GM03348 (cell line): Measurements from ENCODE around the gene MAEA.
"Not testable (repeated sequence)": the region's sequence is repeated elsewhere in the genome, so short reads cannot be mapped to it uniquely, and the experiment has no call there.

ENCODE experiments used
- DNase-seq: peaks from one replicate; pipeline ENCODE4 v3.0.0; 2012; ENCODE audit warnings: low spot score

The MAEA gene

DNA sequence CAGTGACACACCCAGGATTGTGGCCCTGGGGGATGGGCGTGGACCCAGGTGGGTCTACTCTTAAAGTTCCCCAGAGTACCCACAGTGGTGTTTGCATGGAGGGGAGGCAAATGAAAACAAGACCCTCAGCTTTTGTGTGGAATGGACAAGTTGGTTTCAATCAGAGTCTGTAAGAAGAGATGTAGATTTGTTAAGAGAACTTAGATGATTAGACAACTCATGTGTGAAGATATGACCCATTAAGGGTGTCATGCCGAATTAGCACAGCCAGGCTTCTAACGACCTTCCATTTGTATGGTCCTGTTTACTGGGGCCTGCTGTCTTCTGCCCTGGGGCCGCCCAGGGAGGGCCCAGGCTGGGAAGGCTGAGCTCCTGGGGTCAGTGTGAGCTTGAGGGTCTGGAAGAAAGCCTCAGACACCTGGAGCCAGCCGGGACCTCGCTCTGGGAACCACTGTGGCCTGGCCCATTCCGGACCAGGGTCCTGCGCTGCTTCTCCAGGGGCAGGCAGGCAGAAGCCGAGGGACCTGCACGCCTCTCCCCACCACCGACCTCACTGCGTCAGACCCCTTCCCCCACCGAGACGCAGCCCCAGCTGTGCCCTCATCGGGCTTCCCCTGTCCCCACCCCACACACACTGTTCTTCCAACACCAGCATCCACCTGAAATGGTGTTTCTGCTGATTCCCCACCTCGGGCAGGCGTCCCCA lies 77.7 kb downstream of the MAEA start:
- DNase-seq = no peak

DNA sequence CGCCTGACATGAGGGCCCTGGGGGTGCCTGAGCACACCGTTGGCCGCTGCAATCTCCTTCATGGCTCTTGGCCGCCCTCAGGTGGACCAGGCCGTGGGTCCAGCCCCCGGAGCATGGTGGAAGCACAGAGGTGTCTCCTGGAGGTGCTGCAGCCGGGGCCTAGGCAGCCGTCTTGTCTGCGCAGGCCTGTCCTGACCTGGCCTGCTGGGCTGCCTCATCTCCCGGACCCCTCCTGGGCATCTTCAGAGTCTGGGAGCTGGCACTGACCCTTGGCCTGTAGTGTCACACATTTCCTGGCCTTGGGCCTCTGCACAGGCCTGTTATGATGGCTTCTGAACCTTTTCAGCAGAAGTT lies 78.2 kb downstream of the MAEA start:
- DNase-seq = no peak

DNA sequence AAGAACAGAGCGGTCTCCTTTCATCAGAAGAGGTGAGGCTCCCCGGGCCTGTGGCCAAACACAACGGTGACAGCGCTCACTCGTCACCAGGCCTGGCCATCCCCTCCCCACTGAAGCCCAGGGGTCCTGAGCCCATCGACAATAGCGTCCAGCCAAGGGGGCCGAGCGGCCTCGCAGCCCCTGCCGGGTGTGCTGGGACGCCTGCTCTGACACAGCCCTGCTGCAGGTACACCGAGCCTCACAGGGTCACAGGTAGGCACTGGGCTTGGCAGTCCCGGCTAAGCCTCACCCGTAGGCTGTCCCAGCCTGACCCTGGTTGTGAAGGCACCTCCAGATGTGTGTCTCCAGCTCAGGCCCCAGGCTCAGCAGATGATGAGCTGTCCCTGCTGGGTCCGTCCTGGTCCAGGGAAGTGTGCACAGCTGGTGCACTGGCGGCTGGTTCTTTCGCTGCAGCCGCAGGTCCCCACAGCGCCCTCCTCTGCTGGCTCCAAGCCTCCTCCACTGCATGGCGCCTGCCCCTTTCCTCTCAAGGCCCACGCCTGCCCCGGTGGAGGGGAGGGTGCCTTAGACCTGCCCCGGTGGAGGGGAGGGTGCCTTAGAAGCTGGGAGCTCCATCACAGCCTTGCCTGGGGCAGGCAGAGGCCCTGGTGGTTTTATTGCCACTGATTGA lies 78.9 kb downstream of the MAEA start:
- DNase-seq = no peak

DNA sequence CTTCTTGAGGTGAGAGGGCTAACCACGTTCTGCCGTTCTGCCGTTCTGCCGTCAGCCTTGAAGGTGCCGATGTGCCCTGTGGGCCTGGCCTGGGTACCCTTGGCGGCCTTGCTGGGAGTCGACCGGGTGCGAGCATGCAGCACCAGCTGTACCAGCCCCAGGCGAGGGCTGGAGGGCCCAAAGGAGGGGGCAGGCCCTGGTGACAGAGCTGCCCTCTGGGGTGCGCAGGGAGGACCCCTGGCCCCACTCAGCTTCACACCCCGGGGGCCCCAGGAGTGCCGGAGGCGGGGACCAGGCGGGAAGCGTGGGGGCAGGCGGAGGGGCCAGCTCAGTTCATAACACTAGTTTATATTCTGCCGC lies 79.4 kb downstream of the MAEA start:
- no peak for DNase-seq

DNA sequence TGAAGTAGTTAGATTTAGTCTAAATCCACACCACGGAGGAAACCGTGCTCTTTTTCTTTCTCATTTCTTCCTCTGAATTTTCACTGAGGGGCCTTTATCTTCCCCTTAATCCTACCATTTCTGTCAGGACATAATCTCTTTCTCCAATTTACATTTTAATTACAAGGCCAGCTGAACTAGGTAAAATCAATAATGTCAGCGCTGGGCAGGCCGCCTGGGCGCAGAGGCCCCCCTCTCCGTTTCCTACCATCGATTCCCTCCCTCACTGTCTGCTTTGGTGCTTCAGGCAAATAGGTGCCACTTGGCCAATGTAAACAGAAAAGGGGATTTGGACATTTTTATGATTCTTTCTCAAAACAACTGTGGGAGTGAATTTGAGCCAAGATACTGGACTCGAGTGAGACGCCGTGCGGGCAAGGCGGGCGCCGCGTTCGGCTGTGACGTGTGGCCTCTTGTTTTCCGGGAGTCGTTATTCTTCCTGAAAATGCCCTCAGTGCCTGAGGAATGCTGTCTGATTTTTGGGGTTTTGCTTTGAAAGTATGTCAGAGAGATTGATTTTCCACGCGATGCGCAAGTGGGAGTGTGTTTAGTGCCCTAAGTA lies 79.9 kb downstream of the MAEA start:
- DNase-seq = no peak

GRCh38 chr4:1370321-1371124 lies 80.8 kb downstream of the MAEA start:
- DNase-seq = no peak

DNA sequence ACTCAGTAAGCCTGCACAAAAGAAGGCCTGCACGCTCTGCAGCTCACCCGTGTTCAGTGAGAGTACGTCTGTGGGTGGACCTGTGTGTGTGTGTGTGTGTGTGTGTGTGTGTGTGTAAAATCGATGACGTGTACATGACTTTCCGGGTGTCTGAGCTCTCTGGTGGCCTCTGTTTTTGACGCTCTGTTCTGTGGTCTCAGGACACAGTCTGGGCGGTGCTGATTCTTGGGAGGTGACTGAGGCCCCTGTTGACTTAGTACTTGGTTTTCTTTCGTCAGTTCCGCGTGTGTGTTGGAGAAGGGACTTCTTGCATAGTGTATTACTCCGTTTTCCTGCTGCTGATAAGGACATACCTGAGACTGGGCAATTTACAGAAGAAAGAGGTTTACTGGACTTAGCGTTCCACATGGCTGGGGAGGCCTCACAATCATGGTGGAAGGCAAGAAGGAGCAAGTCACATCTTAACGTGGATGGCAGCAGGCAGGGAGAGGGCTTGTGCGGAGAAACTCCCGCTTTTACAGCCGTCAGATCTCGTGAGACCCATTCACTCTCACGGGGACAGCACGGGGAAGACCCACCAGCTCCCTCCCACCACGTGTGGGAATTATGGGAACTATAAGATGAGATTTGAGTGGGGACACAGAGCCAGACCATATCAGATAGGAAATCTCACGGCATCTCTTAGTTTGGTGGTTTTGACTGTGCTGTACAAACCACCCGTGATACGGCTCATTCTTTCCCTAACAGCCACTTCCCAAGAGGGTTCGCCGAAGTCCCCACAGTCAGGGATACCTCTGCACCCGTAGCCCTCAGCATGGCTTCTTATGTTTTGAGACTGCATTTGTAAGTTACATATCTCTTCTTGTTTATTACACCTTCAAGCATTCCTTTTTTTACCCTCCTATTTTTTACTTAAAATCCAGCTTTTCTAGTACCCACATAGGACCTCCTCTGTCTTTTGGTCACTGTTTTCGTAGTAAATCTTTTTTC lies 81.8 kb downstream of the MAEA start:
- no peak for DNase-seq

GRCh38 chr4:1372576-1372975 lies 82.9 kb downstream of the MAEA start:
- not testable (repeated sequence) for DNase-seq

DNA sequence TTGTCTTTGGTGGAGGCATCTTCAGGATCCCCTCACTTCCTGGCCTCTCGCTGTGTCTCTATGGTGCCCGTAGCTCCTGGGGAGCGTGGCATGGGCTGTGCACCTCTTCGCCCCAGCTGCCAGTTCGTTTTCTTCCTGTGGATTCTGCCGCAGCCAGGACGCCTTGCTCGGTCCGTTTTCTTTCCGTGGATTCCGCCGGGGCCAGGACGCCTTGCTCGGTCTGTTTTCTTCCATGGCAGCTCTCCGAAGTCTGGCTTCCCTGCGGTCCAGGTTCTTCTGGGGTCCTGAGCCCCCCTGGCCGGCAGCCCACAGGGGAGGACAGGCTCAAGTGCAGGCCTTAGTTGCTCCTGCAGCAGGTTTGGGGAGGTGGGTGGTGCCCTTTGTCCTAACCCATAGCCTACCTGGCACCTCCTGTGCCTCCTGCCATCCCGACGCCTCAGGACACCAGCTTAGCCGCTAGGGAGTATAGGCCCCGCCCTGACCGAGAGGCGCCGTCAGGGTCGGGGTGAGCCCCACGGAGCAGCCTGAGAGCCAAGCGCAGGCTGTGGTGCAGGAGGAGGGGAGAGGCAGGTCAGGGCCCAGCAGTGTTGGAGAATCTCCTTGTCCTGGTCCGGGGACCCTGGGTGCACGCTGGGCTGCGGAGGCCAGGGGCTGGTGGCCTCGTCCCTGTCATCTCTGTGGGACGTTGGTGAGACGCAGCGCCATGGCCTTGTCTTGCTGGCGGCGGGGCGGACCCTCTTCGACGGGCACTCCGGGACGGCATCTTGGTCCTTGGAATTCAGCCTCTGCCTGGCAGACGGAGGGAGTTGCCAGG lies 84.4 kb downstream of the MAEA start:
- DNase-seq = no peak

DNA sequence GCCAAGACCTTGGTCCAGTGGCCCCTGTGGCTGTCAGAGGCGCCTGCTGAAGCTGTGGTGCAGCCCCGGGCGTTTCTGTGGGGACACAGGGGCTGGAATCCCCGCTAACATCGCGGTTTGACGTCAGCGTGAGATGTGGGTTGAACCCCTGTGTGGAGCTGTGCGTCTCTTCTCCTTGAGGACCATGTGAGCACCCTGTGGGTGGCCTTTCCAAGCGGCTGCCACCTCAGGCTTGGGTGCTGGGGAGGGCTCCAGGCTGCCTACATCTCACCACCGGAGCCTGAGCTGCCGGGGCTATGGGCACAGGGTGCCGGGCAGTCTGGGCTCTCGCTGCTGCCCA lies 85.0 kb downstream of the MAEA start:
- DNase-seq = no peak

GRCh38 chr4:1375051-1375721 lies 85.5 kb downstream of the MAEA start:
- DNase-seq = no peak

- no peak for DNase-seq
Observed at GRCh38 chr4:1375761-1376322, 86.2 kb downstream of the MAEA start.

DNA sequence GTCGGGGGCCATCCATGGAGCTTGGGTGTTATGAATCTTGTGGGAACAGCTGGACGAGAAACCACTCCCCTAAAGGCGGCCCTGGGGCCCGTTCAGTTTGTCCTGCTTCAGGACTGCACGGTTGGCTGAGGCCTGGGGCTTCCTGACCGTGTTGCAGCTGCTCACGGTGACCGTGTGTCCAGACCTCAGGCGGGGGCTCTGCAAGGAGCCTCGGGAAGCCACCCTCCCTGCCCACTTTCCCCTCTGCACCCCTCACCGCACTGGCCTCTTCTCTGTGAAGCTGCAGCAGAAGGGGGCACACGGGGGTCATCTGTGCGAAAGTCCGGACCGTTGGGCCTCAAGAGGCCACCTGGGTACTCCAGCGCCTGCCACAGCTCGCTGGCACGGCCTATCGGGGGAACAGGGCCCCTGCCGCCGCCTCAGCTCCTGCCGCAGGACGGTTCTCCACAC lies 86.7 kb downstream of the MAEA start:
- no peak for DNase-seq

DNA sequence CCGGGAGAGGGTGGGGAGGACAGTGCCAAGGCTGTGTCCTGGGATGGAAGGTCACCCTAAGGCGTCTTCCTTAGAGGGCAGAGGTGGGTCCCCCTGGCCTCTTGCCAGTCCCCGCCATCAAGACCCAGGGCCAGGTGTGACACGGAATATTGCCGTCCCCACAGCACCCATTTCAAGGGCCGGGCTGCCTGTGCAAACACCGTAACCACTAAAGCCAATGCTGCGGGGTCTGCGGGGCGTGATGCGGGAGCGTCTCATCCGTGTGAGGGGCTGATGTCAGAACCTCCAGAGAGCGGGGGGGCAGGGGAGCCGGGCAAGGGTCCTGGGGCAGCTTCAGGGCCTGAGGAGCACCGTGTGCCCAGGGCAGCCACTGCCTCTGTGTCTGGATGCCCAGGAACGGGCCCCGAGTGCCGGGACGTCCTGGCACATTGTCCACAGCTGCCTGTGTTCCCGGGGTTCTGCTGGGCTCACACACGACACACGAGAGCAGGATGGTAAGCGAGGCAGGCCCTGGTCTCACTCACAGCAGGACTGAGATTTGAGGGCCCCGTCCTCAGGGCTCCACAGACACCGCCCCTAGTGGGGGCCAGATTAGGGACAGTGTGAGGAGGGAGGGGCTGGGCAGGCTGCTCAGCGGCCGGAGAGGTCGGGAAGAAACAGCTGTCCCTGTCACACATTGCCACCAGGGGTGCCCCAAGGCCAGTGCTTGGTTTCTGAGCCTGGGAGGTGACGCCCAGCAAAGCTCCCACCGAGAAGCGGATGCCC lies 87.3 kb downstream of the MAEA start:
- DNase-seq = no peak

- no peak for DNase-seq
Observed at GRCh38 chr4:1377606-1378261, 88.0 kb downstream of the MAEA start.

GRCh38 chr4:1378559-1379231 lies 89.0 kb downstream of the MAEA start:
- no peak for DNase-seq

- no peak for DNase-seq
Observed at GRCh38 chr4:1379351-1379781, 89.7 kb downstream of the MAEA start.

- DNase-seq = no peak
Observed at GRCh38 chr4:1379801-1380331, 90.2 kb downstream of the MAEA start.
